Activated naive CD4-positive, alpha-beta T cell treated with anti-CD3 and anti-CD28 coated beads, Interleukin-2, amount 50 U/mL, for 24 hours (primary cell): Measurements from ENCODE around the gene ARHGEF11.

Source experiments
- H3K27ac Mint-ChIP-seq: one replicate; pipeline ENCODE4 v1.8.0; 2021; ENCODE audit warnings: mild to moderate bottlenecking, mixed read lengths
- H3K27me3 Mint-ChIP-seq: one replicate; pipeline ENCODE4 v1.8.0; 2021; ENCODE audit warnings: mixed read lengths
- H3K36me3 Mint-ChIP-seq: one replicate; pipeline ENCODE4 v1.8.0; 2021; ENCODE audit warnings: mixed read lengths
- H3K4me1 Mint-ChIP-seq: one replicate; pipeline ENCODE4 v1.8.0; 2021; ENCODE audit warnings: mixed read lengths
- H3K4me3 Mint-ChIP-seq: one replicate; pipeline ENCODE4 v1.8.0; 2021; ENCODE audit warnings: mild to moderate bottlenecking, mixed read lengths
- H3K9me3 Mint-ChIP-seq: one replicate; pipeline ENCODE4 v1.8.0; 2021; ENCODE audit warnings: mixed read lengths

The ARHGEF11 gene

DNA sequence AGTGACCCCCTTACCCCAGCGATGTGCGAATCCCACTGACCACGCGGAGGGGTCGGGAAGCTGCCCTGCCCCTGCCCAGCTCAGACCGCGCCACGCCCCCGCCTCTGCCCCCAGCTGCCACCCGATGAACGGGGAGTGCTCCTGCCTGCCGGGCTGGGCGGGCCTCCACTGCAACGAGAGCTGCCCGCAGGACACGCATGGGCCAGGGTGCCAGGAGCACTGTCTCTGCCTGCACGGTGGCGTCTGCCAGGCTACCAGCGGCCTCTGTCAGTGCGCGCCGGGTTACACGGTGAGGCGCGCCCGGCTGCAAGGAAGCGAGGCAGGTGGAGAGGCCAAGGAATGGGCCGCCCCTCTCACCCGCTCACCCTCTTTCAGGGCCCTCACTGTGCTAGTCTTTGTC is 137.0 kb downstream of the ARHGEF11 start:
- Mint-ChIP-seq H3K4me3 (no peak overlapping the region), H3K27ac (no peak overlapping the region), H3K27me3 (peaks cover 1% of the 10 kb centered on the region)

GRCh38 chr1:156906206-156906906 is 139.2 kb downstream of the ARHGEF11 start:
- Mint-ChIP-seq H3K4me1 (peaks cover 4% of the 10 kb centered on the region), H3K4me3 (no peak overlapping the region), H3K27me3 (no peaks in the 10 kb centered on the region), H3K27ac (no peak overlapping the region), H3K36me3 (no peaks in the 10 kb centered on the region), H3K9me3 (no peaks in the 10 kb centered on the region)

More for the DNA sequence above, 137.0 kb downstream of the ARHGEF11 start:
- Mint-ChIP-seq H3K36me3 (no peaks in the 10 kb centered on the region), H3K4me1 (peaks cover 4% of the 10 kb centered on the region), H3K9me3 (no peaks in the 10 kb centered on the region)

- no peak overlapping the region for H3K4me3 Mint-ChIP-seq
- no peaks in the 10 kb centered on the region for H3K36me3 Mint-ChIP-seq
- no peak overlapping the region for H3K27ac Mint-ChIP-seq
- no peaks in the 10 kb centered on the region for H3K27me3 Mint-ChIP-seq
- H3K4me1 Mint-ChIP-seq: no peaks in the 10 kb centered on the region
- no peaks in the 10 kb centered on the region for H3K9me3 Mint-ChIP-seq
These were observed 139.9 kb downstream of the ARHGEF11 start for GRCh38 chr1:156905651-156906050.

GRCh38 chr1:156905176-156905575 is 140.4 kb downstream of the ARHGEF11 start:
- Mint-ChIP-seq H3K4me1 (no peaks in the 10 kb centered on the region), H3K9me3 (no peaks in the 10 kb centered on the region), H3K27me3 (no peaks in the 10 kb centered on the region), H3K4me3 (no peak overlapping the region), H3K36me3 (no peaks in the 10 kb centered on the region), H3K27ac (no peak overlapping the region)

DNA sequence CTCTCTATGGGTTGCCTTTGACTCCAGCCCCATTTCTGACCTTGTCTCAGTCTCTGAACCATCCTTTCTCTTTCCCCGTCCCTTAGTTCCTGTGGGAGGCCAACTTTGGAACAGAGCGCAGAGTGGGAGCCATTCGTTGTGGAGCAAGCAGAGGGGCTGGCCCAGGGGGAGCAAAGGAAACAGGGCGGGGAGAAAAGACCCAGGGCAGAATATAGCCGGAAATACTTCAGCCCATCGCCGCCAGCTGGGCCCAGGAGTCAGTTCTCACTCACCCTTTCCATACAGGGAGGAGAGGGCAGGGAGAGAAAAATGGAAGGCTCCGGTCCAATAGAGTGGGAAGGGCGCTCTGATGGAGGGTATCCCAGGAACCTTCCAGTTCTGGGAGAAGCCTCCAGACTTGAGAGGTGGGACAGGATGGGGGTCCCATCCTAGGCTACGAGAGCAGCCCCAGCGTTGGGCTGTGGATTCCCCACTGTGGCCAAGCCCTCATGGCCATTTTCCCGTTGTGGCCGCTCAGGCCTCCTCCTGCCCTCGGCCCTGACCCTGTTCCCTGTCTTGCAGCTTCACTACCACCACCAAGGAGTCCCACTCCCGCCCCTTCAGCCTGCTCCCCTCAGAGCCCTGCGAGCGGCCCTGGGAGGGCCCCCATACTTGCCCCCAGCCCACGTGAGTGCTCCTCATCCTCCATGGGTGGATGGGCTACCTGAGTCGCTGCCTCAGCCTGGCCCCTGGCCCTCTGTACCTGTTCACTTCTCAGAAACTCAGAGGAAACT is 141.2 kb downstream of the ARHGEF11 start:
- no peaks in the 10 kb centered on the region for H3K9me3 Mint-ChIP-seq
- H3K4me3 Mint-ChIP-seq: no peak overlapping the region

DNA sequence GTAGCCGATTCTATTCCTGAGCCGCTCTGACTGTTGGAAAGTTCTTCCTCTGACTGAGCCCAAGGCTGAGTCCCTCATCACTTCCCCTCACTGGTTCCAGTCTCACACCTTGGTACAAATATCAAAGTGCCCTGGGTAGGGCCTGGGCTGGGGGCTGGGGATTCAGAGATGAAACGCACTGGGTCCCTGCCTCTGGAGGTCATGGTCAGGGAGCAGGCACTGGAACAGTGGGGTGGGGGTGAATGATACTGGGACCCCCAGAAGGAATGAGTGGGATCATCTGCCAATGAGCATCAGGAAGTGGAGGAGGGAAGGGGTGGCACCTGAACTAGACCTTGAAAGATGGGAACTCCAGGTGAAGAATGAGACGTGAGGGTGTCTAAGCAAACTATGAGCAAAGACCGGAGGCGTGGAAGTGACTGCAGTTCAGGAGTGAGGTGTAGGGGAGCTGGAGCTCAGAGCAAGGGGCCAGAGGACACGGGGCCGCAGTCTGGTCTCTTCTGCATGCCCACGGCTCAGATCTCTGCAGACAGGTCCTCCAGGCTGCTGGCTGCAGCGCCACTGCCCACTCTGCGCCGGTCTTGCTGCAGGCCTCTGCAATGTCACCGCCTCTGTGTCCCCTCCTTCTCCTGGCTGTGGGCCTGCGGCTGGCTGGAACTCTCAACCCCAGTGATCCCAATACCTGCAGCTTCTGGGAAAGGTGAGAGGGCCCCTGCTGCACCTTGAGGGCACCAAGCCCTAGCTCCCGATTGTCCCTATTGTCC is 142.0 kb downstream of the ARHGEF11 start:
- no peaks in the 10 kb centered on the region for H3K9me3 Mint-ChIP-seq
- H3K4me1 Mint-ChIP-seq: peaks cover 1% of the 10 kb centered on the region
- H3K4me3 Mint-ChIP-seq: no peak overlapping the region
- H3K27ac Mint-ChIP-seq: no peak overlapping the region
- peaks cover 4% of the 10 kb centered on the region for H3K27me3 Mint-ChIP-seq
- H3K36me3 Mint-ChIP-seq: no peaks in the 10 kb centered on the region

More for the DNA sequence above, 141.2 kb downstream of the ARHGEF11 start:
- no peak overlapping the region for H3K27ac Mint-ChIP-seq
- no peaks in the 10 kb centered on the region for H3K27me3 Mint-ChIP-seq
- H3K36me3 Mint-ChIP-seq: no peaks in the 10 kb centered on the region
- H3K4me1 Mint-ChIP-seq: no peaks in the 10 kb centered on the region

- peaks cover 4% of the 10 kb centered on the region for H3K4me1 Mint-ChIP-seq
- no peaks in the 10 kb centered on the region for H3K9me3 Mint-ChIP-seq
- H3K27ac Mint-ChIP-seq: peak overlapping the region; percentile 68
- H3K4me3 Mint-ChIP-seq: no peak overlapping the region
- H3K27me3 Mint-ChIP-seq: peaks cover 6% of the 10 kb centered on the region
- no peaks in the 10 kb centered on the region for H3K36me3 Mint-ChIP-seq
These were observed 143.3 kb downstream of the ARHGEF11 start for GRCh38 chr1:156901966-156902915.

DNA sequence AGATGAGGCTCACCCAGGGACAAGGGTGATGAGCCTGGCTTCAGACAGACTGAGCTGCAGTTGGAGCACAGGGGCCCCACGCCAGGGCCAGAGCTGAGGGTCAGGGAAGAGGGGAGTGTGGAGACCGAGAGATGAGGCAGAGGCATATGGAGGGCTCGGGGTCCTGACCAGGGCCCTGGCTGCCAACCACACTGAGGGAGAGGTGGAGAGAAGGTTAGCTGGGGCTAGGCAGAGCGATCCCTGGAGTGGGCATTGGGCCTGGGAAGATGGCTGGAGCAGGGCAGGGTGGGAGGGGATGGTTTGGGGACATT is 144.0 kb downstream of the ARHGEF11 start:
- H3K9me3 Mint-ChIP-seq: no peaks in the 10 kb centered on the region
- no peaks in the 10 kb centered on the region for H3K36me3 Mint-ChIP-seq
- peaks cover 4% of the 10 kb centered on the region for H3K4me1 Mint-ChIP-seq
- no peak overlapping the region for H3K4me3 Mint-ChIP-seq
- no peak overlapping the region for H3K27ac Mint-ChIP-seq
- peaks cover 6% of the 10 kb centered on the region for H3K27me3 Mint-ChIP-seq

GRCh38 chr1:156900896-156901589 is 144.5 kb downstream of the ARHGEF11 start:
- H3K4me1 Mint-ChIP-seq: peaks cover 4% of the 10 kb centered on the region
- H3K27me3 Mint-ChIP-seq: peaks cover 6% of the 10 kb centered on the region
- H3K4me3 Mint-ChIP-seq: no peak overlapping the region
- no peaks in the 10 kb centered on the region for H3K9me3 Mint-ChIP-seq
- no peaks in the 10 kb centered on the region for H3K36me3 Mint-ChIP-seq
- H3K27ac Mint-ChIP-seq: no peak overlapping the region

- Mint-ChIP-seq H3K4me1 (peaks cover 4% of the 10 kb centered on the region), H3K9me3 (no peaks in the 10 kb centered on the region), H3K36me3 (no peaks in the 10 kb centered on the region), H3K27ac (peak overlapping the region; percentile 46), H3K4me3 (no peak overlapping the region), H3K27me3 (peaks cover 10% of the 10 kb centered on the region)
These were observed 145.4 kb downstream of the ARHGEF11 start for GRCh38 chr1:156899956-156900718.

GRCh38 chr1:156898971-156899664 is 146.4 kb downstream of the ARHGEF11 start:
- Mint-ChIP-seq H3K4me1 (peaks cover 4% of the 10 kb centered on the region), H3K27ac (no peak overlapping the region), H3K36me3 (no peaks in the 10 kb centered on the region), H3K9me3 (no peaks in the 10 kb centered on the region), H3K27me3 (peaks cover 10% of the 10 kb centered on the region), H3K4me3 (no peak overlapping the region)

DNA sequence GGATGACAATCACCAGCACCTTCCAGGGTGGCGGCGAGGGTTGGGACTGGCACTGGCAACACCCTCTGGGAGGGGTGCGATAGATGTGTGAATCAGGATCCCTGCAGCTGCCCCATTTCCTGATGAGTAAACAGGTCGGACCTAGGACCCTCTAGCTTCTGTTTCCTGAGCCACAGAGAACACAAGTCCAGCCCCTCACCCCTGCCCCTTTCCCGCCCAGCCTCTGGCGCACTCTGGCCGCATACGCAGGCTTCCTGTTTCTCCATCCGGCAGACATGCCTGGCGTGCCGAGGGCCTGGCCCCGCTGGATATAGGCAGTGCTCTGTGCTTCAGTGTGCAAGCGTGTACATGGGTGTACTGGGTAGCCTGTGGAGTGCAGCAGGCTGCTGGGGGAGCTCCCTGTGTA is 147.4 kb downstream of the ARHGEF11 start:
- Mint-ChIP-seq H3K4me3 (no peak overlapping the region), H3K27ac (no peak overlapping the region), H3K4me1 (peaks cover 8% of the 10 kb centered on the region)

GRCh38 chr1:156897078-156897825 is 148.3 kb downstream of the ARHGEF11 start:
- Mint-ChIP-seq H3K4me3 (no peak overlapping the region), H3K27me3 (peaks cover 11% of the 10 kb centered on the region), H3K9me3 (no peaks in the 10 kb centered on the region), H3K36me3 (no peaks in the 10 kb centered on the region), H3K4me1 (peaks cover 11% of the 10 kb centered on the region), H3K27ac (no peak overlapping the region)

More for the DNA sequence above, 147.4 kb downstream of the ARHGEF11 start:
- Mint-ChIP-seq H3K27me3 (peaks cover 11% of the 10 kb centered on the region), H3K9me3 (no peaks in the 10 kb centered on the region), H3K36me3 (no peaks in the 10 kb centered on the region)
